Raji (cell line): ENCODE measurements around the gene B3GALNT1.

Source experiments
- POLR2A ChIP-seq: IDR thresholded peaks from 2 replicates; pipeline ENCODE4 v1.6.1; 2011; ENCODE audit warnings: low read depth, low read length, control low read depth; ENCODE audit not compliant: insufficient read depth

The B3GALNT1 gene

GRCh38 chr3:161100994-161101393 lies 4.2 kb downstream of the B3GALNT1 start:
- no peak for TF ChIP-seq POLR2A

- TF ChIP-seq POLR2A, result no peak
Observed at GRCh38 chr3:161096771-161097367, 8.3 kb downstream of the B3GALNT1 start.

GRCh38 chr3:161093895-161094294 lies 11.3 kb downstream of the B3GALNT1 start:
- TF ChIP-seq POLR2A, result no peak

GRCh38 chr3:161084277-161084676 lies 20.9 kb downstream of the B3GALNT1 start:
- TF ChIP-seq POLR2A, result no peak

- no peak for TF ChIP-seq POLR2A
Observed at GRCh38 chr3:161083131-161083530, 22.0 kb downstream of the B3GALNT1 start.

- TF ChIP-seq POLR2A, result no peak
Observed at GRCh38 chr3:161082063-161082462, 23.1 kb downstream of the B3GALNT1 start.

GRCh38 chr3:161081633-161082032 lies 23.5 kb downstream of the B3GALNT1 start:
- no peak for TF ChIP-seq POLR2A

GRCh38 chr3:161073181-161073580 lies 32.0 kb downstream of the B3GALNT1 start:
- TF ChIP-seq POLR2A, result no peak

- TF ChIP-seq POLR2A, result no peak
Observed at GRCh38 chr3:161072751-161073150, 32.4 kb downstream of the B3GALNT1 start.

GRCh38 chr3:161072211-161072621 lies 32.9 kb downstream of the B3GALNT1 start:
- no peak for TF ChIP-seq POLR2A

- no peak for TF ChIP-seq POLR2A
Observed at GRCh38 chr3:161070980-161071663, 34.0 kb downstream of the B3GALNT1 start.

- TF ChIP-seq POLR2A, result no peak
Observed at GRCh38 chr3:161070252-161070930, 34.8 kb downstream of the B3GALNT1 start.

GRCh38 chr3:161069511-161070251 lies 35.5 kb downstream of the B3GALNT1 start:
- no peak for TF ChIP-seq POLR2A

GRCh38 chr3:161067335-161067734 lies 37.8 kb downstream of the B3GALNT1 start:
- TF ChIP-seq POLR2A, result no peak

- TF ChIP-seq POLR2A, result no peak
Observed at GRCh38 chr3:161066930-161067329, 38.2 kb downstream of the B3GALNT1 start.
